SU-DHL-6 (cell line): Measurements from ENCODE around the gene GABRA6.

Experiments
- H2AFZ ChIP-seq: fragments of 200-600 bp; sonication (generic); 2 replicates; pipeline ENCODE4 v1.6.1; 2014; ENCODE audit warnings: low read depth, mild to moderate bottlenecking, moderate library complexity, mixed read lengths, antibody characterized with exemption, low read length; ENCODE audit not compliant: severe bottlenecking
- H3F3A ChIP-seq: fragments of 200-600 bp; shearing (Covaris generic); 2 replicates; pipeline ENCODE4 v1.6.0; 2016; ENCODE audit warnings: antibody characterized with exemption, mild to moderate bottlenecking; ENCODE audit not compliant: insufficient read depth
- H3K27ac ChIP-seq: fragments of 200-600 bp; sonication (generic); 2 replicates; pipeline ENCODE4 v1.5.1; 2016; ENCODE audit warnings: low read depth, mild to moderate bottlenecking, low read length, moderate library complexity, mixed read lengths
- H3K27me3 ChIP-seq: fragments of 200-600 bp; sonication (generic), shearing (Covaris generic); 2 replicates; pipeline ENCODE4 v1.6.0; 2014; ENCODE audit warnings: mild to moderate bottlenecking, low read length
- H3K36me3 ChIP-seq: fragments of 200-600 bp; sonication (generic); 2 replicates; pipeline ENCODE4 v1.6.1; 2014; ENCODE audit warnings: mild to moderate bottlenecking, low read length, mixed read lengths
- H3K4me2 ChIP-seq: fragments of 300-600, 200-600 bp; shearing (Covaris generic), sonication (generic); 2 replicates; pipeline ENCODE4 v1.6.0; 2014; ENCODE audit warnings: low read length, low read depth, mild to moderate bottlenecking; ENCODE audit not compliant: poor library complexity, severe bottlenecking
- H3K4me3 ChIP-seq: fragments of 200-600 bp; sonication (generic); 2 replicates; pipeline ENCODE4 v1.5.1; 2014; ENCODE audit warnings: antibody characterized with exemption, low read length, mild to moderate bottlenecking, mixed read lengths; ENCODE audit not compliant: insufficient read depth, poor library complexity, severe bottlenecking
- H3K79me2 ChIP-seq: fragments of 200-600 bp; sonication (generic); 2 replicates; pipeline ENCODE4 v1.6.1; 2014; ENCODE audit warnings: mild to moderate bottlenecking, low read length, moderate library complexity; ENCODE audit not compliant: insufficient read depth
- H3K9ac ChIP-seq: fragments of 200-600 bp; sonication (generic); 2 replicates; pipeline ENCODE4 v1.7.0; 2014; ENCODE audit warnings: mild to moderate bottlenecking, low read length
- H3K9me2 ChIP-seq: fragments of 200-600 bp; sonication (generic); replicated peaks from 2 replicates; pipeline ENCODE4 v1.6.1; 2014; ENCODE audit warnings: low read length; ENCODE audit not compliant: insufficient read depth
- H3K9me3 ChIP-seq: fragments of 200-600 bp; sonication (generic); 2 replicates; pipeline ENCODE4 v1.6.1; 2014; ENCODE audit warnings: low read length, mixed read lengths; ENCODE audit not compliant: insufficient read depth
- H4K20me1 ChIP-seq: fragments of 200-600 bp; sonication (generic); 2 replicates; pipeline ENCODE4 v1.6.1; 2014; ENCODE audit warnings: low read depth, mild to moderate bottlenecking, antibody characterized with exemption, low read length, moderate library complexity, mixed read lengths
- EZH2phosphoT487 ChIP-seq: fragments of 200-600 bp; sonication (generic), shearing (Covaris generic); conservative IDR thresholded peaks from 2 replicates; pipeline ENCODE4 v1.6.1; 2018; ENCODE audit warnings: mild to moderate bottlenecking, antibody characterized with exemption, low read length, moderate library complexity, mixed read lengths
- TF ChIP-seq, protein P1 (sequence below): fragments of 200-600 bp; sonication (generic); IDR thresholded peaks from one replicate; pipeline ENCODE4 v1.5.1; 2017; ENCODE audit warnings: antibody characterized with exemption, mild to moderate bottlenecking, low read length, moderate library complexity; ENCODE audit not compliant: insufficient read depth, poor library complexity, severe bottlenecking

The GABRA6 gene

DNA sequence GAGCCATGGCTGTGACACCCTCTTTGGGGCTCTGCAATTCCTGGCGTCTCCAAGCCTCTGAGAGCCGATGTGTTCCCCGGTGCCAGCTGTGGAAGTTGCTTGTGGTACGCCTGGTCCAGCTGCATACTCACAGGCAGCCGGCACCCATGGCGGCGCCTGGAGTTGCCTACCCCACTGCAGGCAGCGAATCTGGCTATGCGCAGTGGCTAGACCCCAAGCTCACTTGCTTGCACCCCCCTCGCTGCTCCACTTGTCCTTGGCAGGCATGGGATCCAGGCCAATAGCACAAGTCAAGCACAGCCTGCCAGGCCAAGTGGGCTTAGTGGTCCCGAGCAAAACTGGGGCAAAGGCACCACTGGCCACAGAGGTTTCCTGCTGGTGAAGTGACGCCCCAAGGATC, 24.7 kb upstream of the GABRA6 start:
- Histone ChIP-seq H2AFZ (no peak overlapping the region), H3K4me2 (no peak overlapping the region), H3F3A (no peaks in the 10 kb centered on the region), H3K9ac (no peak overlapping the region), H3K27ac (no peak overlapping the region), H3K27me3 (no peaks in the 10 kb centered on the region), H4K20me1 (no peaks in the 10 kb centered on the region), H3K9me2 (no peaks in the 10 kb centered on the region), H3K9me3 (no peaks in the 10 kb centered on the region), H3K4me3 (no peak overlapping the region), H3K79me2 (no peaks in the 10 kb centered on the region), H3K36me3 (no peaks in the 10 kb centered on the region)
- TF ChIP-seq, protein P1, sequence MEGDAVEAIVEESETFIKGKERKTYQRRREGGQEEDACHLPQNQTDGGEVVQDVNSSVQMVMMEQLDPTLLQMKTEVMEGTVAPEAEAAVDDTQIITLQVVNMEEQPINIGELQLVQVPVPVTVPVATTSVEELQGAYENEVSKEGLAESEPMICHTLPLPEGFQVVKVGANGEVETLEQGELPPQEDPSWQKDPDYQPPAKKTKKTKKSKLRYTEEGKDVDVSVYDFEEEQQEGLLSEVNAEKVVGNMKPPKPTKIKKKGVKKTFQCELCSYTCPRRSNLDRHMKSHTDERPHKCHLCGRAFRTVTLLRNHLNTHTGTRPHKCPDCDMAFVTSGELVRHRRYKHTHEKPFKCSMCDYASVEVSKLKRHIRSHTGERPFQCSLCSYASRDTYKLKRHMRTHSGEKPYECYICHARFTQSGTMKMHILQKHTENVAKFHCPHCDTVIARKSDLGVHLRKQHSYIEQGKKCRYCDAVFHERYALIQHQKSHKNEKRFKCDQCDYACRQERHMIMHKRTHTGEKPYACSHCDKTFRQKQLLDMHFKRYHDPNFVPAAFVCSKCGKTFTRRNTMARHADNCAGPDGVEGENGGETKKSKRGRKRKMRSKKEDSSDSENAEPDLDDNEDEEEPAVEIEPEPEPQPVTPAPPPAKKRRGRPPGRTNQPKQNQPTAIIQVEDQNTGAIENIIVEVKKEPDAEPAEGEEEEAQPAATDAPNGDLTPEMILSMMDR: no peak
- TF ChIP-seq EZH2phosphoT487: no peak

DNA sequence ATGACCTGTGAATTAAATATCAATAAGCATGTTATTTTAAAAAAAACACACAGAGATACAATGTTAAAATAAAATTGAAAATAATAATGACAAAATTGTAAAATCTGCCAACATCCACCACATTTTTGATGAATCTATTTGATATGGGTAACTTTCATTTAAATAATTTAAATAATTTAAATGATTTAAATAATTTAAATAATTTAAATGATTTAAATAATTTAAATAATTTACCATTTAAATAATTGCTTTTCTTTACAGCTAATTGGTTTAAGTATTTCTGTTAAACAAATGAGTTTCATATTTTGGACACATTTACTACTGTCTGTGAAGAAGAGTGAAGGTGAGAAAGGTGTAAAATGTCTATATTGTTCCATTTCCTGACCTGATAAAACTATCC, 22.1 kb upstream of the GABRA6 start:
- Histone ChIP-seq H2AFZ (no peak overlapping the region), H3K79me2 (no peaks in the 10 kb centered on the region), H3F3A (no peaks in the 10 kb centered on the region), H3K4me2 (no peak overlapping the region), H3K4me3 (no peak overlapping the region), H3K36me3 (no peaks in the 10 kb centered on the region), H3K9me3 (no peaks in the 10 kb centered on the region), H3K9ac (no peak overlapping the region), H3K27ac (no peak overlapping the region), H3K27me3 (no peaks in the 10 kb centered on the region), H3K9me2 (no peaks in the 10 kb centered on the region), H4K20me1 (no peaks in the 10 kb centered on the region)
- TF ChIP-seq EZH2phosphoT487: no peak
- TF ChIP-seq, protein P1: no peak

DNA sequence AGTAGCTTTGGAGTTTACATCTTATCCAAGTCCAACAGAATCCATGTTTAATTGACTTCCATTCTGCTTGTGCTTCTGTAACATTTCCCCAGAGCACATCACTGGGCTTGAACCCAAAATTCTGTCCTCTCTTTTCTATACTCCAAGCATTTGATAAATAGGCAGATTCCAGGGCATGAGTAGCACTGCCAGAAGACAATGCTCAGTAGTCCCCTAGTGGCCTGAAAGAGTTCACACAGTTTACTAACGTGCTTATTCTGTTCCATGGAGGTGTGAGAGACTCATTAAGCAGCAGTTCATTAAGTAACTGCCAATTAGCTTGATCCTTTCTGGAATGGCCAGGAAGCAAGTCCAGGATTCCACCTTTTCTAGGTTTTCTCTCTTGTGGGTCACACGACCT, 9.4 kb upstream of the GABRA6 start:
- Histone ChIP-seq H3K4me2 (no peak overlapping the region), H3K27me3 (no peaks in the 10 kb centered on the region)

More for the DNA sequence above, 9.4 kb upstream of the GABRA6 start:
- Histone ChIP-seq H3K79me2 (no peaks in the 10 kb centered on the region), H3K9ac (no peak overlapping the region), H2AFZ (no peak overlapping the region), H3K4me3 (no peak overlapping the region), H3K9me2 (no peaks in the 10 kb centered on the region), H4K20me1 (no peaks in the 10 kb centered on the region), H3K36me3 (no peaks in the 10 kb centered on the region), H3K27ac (no peak overlapping the region), H3K9me3 (no peaks in the 10 kb centered on the region), H3F3A (no peaks in the 10 kb centered on the region)
- TF ChIP-seq, protein P1: peak; percentile 34
- no peak for TF ChIP-seq EZH2phosphoT487
